Ureter (tissue), 1 donor: ENCODE data around the gene BRD7. TPM values are rescaled to one million over a fixed set of nuclear protein-coding genes. Genes with fewer than 3 reads are reported as not detected.
A peak's percentile ranks its signal among the peaks of the same experiment; 100 is the strongest.

Source experiments
- DNase-seq: peaks from one replicate; pipeline ENCODE4 v3.0.0-alpha.2; 2020; ENCODE audit warnings: low spot score
- total RNA-seq: library from RNA; stranded (reverse); gene quantifications from one replicate; pipeline ENCODE4 v1.2.4, GENCODE V29; 2023
- donor health status: DM: yes; HTN: yes; CAD: no.

BRD7 gene
- total RNA-seq, 1 donor from 2014 or later = 63.7 TPM

DNA sequence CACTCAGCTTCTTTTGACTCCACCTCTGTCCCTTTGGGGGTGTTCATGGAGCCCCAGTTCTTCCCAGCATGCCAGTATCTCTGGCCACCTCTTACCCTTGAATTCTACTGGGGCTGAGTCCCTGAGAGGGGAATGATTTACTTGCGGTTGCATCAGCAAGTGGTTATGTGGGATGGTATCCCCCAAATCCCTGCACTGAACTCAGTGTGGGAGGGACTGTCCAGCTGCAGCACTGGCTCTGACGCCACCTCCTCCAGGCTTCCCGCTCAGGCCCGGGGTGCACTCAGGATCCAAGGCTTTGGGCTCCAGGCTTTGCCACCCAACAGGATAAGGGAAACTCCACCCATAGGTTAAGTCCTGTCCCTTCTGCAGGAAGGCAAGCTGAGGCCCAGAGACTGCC lies 21.1 kb upstream of the BRD7 start:
- no peak for DNase-seq

GRCh38 chr16:50388496-50388895 lies 19.7 kb upstream of the BRD7 start:
- DNase-seq = no peak

GRCh38 chr16:50386774-50387173 lies 18.0 kb upstream of the BRD7 start:
- DNase-seq = no peak

DNA sequence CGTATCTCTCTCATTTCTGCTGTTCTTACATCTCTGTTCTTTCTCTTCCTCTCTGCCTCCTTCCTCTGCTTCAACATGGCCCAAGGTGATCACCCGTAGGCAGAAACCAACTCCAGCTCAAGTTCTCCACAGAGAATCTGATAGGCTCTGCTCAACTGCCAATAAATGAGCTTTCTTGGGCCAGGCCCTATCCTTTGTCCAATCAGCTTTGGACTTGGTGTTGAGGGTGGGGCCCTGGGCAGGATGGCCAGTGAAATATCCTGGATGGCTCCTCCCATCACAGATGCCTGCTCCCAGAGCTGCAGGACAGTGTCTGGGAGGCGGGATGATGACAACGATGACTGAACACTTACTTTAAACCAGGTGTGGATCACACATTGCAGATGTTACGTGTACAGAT lies 17.4 kb upstream of the BRD7 start:
- DNase-seq = no peak

- DNase-seq = no peak
These were observed 15.8 kb upstream of the BRD7 start for GRCh38 chr16:50384500-50385135.

GRCh38 chr16:50381679-50382440 lies 13.1 kb upstream of the BRD7 start:
- DNase-seq = no peak

DNA sequence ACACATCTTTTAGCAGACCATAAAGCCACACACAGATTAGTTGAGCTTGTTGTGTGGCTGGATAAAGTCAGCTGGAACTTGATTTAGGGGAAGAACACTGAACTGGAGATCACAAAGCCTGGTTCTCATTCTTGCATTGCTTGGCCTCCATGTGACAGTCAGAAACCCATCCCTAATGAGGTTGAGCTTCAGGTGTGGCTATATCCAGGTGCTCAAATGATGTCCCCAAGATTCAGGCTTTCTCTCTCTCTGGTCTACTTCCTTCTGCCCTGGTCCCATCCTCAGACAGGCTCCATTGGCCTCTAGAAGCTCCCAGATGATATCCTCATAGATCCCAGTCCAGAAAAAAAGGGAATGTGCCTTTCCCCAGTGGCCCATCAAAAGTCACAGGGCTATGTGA lies 9.6 kb upstream of the BRD7 start:
- no peak for DNase-seq

DNA sequence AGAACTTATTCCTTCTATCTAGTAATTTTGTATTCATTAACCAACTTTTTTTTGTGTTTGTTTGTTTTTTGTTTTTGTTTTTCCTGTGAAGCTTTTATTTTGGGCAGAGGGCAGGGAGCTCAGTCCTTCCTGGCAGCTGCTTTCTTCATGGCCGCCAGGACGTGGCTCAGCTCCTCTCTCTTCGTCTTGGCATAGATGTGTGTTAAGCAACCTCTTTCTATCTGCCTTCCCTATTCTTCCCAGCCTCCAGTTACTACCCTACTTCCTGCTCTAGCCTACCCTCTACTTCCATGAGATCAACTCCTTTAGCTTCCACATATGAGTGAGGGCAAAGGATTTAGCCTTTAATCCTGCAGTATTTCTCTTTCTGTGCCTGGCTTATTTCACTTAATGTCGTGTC lies 8.2 kb upstream of the BRD7 start:
- no peak for DNase-seq

DNA sequence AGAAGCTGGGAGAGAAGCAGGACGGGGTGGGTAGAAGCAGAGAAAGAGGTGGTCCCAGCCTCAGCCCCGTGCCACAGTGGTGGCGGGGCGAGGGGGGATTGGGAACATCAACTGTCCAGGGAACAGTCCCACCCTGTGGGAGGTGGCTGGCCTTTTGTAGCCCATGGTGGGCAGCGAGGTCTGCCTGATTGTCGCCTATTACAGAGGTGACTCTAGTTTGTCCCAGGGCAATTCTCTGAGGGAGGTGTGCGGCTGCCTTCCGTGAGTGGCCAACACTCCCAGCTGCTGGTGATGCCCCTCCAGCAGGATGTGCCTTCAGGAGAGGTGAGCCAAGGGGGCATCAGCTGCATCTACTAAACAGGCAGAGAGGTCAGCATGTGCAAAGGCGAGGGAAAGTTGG lies 5.0 kb upstream of the BRD7 start:
- no peak for DNase-seq

DNA sequence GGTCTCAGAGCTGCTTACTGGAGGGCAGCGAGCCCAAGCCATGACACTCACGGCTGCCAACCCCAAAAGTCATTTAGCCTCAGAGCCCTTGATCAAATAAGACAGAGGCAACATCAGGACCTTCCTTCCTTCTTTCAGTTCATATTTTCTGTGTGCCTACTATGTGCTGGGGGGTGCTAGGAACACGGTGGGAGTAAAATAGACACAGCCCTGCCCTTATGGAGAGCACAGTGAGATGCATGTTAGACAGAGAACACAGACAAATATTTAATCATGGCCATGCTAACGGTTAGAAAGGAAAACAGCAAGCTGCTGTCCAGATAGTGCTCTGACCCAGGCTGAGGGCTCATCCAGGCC lies 4.5 kb upstream of the BRD7 start:
- no peak for DNase-seq

- peak; percentile 54 for DNase-seq
These were observed 4.0 kb upstream of the BRD7 start for GRCh38 chr16:50372611-50373344.

DNA sequence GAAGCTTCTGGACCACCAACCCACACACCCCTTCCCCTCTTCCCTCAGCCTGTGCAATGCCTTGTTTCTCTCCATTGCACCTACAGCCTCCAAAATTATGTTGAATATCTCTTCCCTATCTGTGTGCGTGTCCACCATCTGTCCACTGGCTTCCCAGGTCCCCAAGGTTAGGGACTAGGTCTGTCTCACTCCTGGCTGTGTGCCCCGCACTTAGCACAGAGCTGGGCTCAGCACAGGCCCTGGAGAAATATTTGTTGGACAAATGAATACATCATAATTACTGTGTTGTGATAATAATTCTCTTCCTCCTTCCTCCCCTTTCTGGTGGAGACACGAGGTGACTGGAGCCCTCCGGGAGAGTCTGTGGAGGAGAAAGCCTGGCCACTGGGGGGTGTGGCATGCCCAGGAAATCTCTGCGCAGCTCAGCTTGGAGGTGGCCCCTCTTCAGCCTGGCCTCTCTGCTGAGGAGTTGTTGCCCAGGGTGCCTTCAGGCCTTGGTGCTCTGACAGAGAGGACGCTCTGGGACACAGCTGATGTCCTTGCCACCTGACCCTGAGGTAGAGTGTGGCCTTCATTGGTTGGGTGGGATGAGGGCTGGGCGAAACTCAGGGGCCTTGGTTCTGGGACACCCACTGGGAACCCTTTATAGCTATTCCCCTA lies 3.3 kb upstream of the BRD7 start:
- no peak for DNase-seq

DNA sequence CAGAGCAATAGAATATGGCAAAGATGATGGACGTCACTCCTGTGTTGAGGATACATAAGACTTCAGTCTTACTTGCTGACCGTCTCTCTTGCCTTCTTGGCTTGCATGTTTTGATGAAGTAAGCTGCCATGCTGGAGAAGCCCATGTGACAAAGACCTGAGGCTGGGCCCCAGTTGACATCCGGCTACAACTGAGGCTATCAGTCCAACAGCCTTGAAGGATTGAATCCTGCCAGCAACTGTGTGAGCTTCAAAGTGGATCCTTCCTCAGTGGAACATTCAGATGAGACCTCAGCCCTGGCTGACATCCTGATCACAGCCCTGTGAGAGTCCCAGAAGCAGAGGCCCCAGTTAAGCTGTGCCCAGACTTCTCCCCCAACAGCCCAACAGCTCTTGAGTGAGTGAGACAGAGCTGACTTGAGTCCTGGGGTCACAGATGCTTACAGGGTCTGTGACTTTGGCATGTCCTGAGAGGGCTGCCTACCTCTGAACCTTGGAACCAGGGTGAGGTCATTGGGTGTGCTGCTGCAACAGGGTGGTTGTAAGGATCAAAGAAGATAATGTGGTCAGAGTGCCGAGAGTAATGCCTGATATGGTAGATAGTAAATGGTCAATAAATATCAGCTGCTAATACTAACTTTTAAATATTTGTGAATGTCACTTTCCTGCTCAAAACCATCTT lies 2.4 kb upstream of the BRD7 start:
- no peak for DNase-seq

GRCh38 chr16:50369133-50369804 lies 481 bp upstream of the BRD7 start:
- DNase-seq = no peak

DNA sequence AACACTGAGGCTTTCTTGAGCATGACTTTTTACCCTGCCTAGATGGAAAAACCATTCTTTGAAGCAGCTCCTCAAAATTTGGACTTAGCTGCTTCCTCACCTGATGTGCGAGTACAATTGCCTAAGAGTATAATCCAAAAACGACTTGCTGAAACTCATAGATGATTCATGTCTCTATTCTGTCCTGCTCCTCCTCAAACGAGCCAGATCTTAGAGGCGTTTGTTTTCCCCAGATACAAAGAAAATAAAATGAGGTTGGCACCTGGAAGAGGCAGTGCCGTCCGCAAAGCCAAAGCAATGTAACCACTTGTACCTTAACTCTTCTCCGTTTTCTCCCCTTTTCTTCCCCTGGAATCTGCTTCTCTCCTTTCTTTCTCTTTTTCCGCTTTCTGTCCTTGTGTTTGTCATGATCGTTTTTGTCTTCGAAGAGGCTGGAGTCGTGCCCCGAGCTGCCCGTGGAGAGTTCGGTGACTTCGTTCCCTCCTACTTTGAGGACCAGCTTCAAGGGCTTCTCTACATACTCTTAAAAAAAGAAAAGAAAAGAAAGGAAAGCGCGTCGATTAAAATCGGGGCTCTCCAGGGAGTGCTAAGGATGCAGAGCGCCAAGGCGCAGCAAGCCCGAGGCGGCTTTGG lies 895 bp downstream of the BRD7 start:
- no peak for DNase-seq

GRCh38 chr16:50365791-50366575 lies 2.8 kb downstream of the BRD7 start:
- no peak for DNase-seq

DNA sequence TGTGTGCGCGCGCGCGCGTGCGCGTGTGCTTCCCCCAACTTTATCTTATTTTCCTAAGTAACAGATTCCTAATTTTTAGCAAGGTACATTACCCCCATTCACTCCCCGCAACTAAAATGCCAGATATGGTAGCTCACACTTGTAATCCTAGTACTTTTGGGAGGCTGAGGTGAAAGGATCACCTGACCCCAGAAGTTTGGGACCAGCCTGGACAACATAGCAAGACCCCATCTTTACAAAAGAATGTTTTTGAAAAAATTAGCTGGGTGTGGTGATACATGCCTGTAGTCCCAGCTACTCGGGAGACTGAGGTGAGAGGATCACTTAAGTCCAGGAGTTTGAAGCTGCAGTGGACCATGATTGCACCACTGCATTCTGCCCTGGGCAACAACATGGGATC lies 5.1 kb downstream of the BRD7 start:
- no peak for DNase-seq

DNA sequence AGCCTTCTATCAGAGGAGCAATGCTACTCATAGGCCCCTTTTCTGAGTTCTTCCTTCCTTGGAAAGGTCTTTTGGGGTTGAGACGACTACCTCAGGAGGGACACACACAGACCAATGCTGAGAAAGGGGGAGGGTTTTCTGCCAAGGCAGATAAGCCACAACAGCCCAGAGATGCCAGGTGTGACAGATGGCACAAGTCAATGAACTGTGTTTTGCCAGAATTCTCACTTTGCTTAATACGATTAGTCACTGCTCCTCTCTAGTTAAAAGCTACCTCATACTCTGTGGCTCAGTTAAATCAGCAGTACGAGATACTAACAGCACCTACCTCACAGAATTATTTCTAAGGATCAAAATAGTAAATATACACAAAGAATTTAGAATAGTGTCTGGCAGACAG lies 8.0 kb downstream of the BRD7 start:
- no peak for DNase-seq

- DNase-seq = no peak
These were observed 8.6 kb downstream of the BRD7 start for GRCh38 chr16:50360033-50360778.
